B cell (primary cell): ENCODE measurements around the gene AP1S3.

Experiments used
- EZH2 ChIP-seq: IDR thresholded peaks from 2 replicates; pipeline ENCODE4 v1.6.1; 2012; ENCODE audit warnings: borderline replicate concordance, low read depth, mild to moderate bottlenecking, moderate library complexity, low read length; ENCODE audit not compliant: insufficient read depth, poor library complexity, severe bottlenecking
- TF ChIP-seq, protein P1 (sequence below): fragments of 200-600 bp; IDR thresholded peaks from one replicate; pipeline ENCODE4 v1.8.0; 2022; ENCODE audit warnings: antibody characterized with exemption, mild to moderate bottlenecking

DNA sequence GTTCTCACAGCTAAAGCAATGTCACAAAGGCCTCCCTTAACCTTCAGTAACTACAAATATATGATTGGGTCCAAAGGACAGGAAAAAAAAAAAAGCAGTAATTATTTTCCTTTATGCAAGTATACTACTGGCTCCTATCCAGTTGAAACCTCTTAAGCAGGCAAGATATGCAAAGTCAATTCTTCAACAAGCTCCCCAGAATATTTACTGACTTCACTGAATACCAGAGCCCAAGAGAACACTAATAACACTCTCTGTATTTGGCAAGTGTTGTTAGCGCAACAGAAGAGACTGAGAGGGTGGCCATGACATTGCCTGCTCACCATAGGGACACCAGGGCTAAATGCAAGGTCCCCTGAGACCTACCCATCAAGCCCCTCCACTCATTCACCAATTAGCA is 74.5 kb downstream of the AP1S3 start:
- TF ChIP-seq, protein P1, sequence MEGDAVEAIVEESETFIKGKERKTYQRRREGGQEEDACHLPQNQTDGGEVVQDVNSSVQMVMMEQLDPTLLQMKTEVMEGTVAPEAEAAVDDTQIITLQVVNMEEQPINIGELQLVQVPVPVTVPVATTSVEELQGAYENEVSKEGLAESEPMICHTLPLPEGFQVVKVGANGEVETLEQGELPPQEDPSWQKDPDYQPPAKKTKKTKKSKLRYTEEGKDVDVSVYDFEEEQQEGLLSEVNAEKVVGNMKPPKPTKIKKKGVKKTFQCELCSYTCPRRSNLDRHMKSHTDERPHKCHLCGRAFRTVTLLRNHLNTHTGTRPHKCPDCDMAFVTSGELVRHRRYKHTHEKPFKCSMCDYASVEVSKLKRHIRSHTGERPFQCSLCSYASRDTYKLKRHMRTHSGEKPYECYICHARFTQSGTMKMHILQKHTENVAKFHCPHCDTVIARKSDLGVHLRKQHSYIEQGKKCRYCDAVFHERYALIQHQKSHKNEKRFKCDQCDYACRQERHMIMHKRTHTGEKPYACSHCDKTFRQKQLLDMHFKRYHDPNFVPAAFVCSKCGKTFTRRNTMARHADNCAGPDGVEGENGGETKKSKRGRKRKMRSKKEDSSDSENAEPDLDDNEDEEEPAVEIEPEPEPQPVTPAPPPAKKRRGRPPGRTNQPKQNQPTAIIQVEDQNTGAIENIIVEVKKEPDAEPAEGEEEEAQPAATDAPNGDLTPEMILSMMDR: no peak
- TF ChIP-seq EZH2: no peak
